GM19463 (cell line): ENCODE data around the gene MPLKIP.
"Not testable (repeated sequence)": the region's sequence is repeated elsewhere in the genome, so short reads cannot be mapped to it uniquely, and the experiment has no call there.

Experiments
- ATAC-seq: cut with Tn5 transposase; IDR thresholded peaks from one replicate; pipeline ENCODE4 v1.9.1; 2021; ENCODE audit warnings: mild to moderate bottlenecking, moderate library complexity; ENCODE audit not compliant: unreplicated experiment

The MPLKIP gene

DNA sequence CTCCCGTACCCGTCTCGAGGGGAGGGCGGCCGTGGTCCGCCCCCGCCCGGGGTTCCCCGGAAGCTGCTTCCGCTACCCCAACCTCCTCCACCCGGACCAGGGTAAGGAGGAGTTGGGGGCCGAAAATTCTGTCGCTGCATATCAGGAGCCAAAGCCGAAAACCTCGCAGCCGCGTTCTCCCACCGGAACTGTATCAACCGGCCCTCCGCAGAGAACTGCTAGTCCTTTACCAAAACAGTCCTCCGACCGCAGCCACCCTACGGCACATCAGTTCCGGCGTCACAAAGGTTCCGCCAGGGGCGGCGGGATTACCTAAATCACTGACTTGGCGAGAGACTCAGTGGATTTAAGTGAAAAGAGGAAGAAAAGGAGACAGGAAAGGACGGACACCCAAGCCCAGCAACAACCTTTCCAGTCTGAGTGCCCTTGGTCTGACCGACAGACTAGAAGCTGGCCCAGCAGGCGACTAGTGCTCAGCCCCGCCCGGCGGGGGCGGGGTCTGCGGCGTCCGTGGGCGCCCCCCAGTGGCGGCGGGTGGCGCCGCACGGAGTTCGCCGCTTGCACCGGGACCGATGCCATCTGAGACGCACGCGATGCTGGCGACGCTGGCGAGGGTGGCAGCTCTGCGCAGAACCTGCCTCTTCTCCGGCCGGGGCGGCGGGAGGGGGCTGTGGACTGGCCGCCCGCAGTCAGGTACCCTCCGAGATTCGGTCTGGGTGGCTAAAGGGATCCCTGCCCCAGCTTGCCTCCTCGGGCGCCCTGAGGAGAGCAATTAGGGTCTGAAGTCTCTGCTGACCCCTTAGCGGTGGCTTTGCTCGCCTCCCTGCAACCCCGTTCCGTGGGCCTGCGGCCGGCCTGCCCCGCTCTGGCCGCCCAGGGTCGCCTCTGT lies at the start of gene MPLKIP, which contains the start of gene SUGCT:
Gene MPLKIP (minus strand): TSS at position 195 of the 889 bp plus-strand sequence. CDS start 55 bp downstream, at position 140.
Gene SUGCT (plus strand): TSS at position 578 of the 889 bp plus-strand sequence.
- peak; percentile 89 for ATAC-seq

- no peak for ATAC-seq
Observed at GRCh38 chr7:40182452-40182851, 48.0 kb upstream of the MPLKIP start.

- no peak for ATAC-seq
Observed at GRCh38 chr7:40177071-40177470, 42.6 kb upstream of the MPLKIP start.

GRCh38 chr7:40175725-40176510 lies 41.5 kb upstream of the MPLKIP start:
- no peak for ATAC-seq

DNA sequence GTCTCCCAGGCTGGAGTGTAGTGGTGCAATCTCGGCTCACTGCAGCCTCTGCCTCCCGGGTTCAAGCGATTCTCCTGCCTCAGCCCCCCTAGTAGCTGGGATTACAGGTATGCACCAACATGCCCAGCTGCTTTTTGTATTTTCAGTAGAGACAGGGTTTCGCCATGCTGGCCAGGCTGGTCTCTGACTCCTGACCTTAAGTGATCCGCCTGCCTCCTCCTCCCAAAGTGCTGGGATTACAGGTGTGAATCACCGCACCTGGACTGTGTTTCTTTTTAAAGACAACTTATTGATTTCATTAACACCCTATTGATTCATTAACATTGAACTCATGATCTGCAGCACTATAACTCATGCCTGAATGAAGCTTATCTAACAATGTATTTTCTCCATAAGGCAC lies 40.8 kb upstream of the MPLKIP start:
- not testable (repeated sequence) for ATAC-seq

DNA sequence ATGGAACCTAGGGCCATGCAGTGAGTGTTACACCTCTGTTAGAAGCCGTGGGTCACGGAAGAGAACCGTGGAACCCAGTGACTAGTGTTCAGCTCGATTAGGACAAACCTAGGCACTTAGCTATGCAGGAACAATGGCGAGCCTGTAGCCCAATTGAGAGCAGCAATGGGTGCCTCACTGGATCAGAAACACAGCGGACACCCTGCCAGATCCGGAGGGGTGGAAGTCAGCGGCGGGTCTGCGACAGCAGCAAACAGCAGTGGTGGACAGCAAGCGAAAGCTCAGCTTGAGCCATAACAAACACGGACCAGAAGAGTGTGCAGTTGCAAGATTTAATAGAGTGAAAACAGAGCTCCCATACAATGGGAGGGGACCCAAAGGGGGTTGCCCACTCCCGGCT lies 38.7 kb upstream of the MPLKIP start:
- ATAC-seq = not testable (repeated sequence)

DNA sequence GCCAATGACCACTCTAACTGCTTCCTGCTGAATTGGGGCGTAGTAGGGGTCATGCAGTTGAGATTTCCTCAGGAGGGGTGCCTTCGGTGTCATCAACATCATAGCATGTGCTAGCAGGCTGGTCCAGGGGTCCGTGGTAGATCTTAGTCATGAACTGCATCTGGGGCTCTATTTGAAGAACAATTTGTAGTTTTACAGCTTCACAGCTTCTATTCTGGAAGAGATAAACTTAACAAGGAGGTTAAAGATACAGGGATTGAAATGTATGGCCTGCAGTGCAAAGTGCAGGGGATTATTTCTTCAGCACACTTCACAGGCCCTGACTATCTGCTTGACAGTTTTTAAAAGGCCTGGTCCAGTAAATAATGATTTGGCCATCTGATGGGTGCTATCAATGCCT lies 33.8 kb upstream of the MPLKIP start:
- ATAC-seq = not testable (repeated sequence)

GRCh38 chr7:40167291-40167690 lies 32.9 kb upstream of the MPLKIP start:
- no peak for ATAC-seq

GRCh38 chr7:40165216-40165615 lies 30.8 kb upstream of the MPLKIP start:
- no peak for ATAC-seq

- no peak for ATAC-seq
Observed at GRCh38 chr7:40162516-40162915, 28.1 kb upstream of the MPLKIP start.

GRCh38 chr7:40156988-40157387 lies 22.6 kb upstream of the MPLKIP start:
- ATAC-seq = no peak

DNA sequence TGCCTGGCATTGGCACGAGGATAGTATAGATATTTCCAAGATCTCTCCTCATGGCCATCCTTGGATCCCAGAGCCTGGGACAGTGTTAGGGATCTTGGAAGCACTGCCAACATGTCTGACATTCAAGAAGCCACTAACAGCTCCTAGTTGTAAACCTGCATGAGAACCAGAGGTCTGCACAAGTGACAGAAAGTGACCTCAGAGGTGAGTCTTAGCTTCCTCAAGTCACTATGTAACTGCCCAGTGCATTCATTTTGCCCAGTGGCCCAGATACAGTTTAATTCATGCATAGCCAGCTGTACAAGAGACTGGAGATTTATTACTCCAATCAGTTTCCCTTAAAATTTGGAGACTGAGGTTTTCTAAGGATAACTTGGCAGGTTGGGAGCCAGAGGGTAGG lies 17.1 kb upstream of the MPLKIP start:
- ATAC-seq = no peak

DNA sequence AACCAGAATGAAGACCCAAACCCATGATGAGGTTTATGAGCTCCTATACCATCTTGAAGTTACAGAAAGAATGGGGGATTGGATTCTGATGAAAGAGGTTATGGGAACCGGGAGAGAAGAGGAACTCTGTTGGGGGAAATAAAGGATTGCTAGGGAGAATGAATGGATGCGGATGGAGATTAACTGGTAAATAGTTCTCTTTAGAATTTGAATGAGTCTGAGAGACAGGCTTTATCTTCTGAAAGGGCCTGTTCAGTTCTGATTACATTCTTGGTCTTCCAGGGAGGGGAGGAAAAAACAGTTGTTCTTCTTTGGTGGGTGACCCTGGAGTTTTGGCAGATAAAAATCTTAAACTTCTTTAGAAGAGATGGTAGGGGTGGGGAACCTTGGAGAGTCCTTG lies 14.2 kb upstream of the MPLKIP start:
- no peak for ATAC-seq

DNA sequence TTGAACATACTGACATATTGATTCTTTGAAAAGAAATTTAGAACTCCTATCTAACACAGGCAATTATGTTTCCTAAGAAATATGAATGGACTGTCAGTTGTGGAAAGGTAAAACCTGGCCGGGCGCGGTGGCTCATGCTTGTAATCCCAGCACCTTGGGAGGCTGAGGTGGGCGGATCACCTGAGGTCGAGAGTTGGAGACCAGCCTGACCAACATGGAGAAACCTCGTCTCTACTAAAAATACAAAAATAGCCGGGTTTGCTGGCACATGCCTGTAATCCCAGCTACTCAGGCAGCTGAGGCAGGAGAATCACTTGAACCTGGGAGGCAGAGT lies 13.8 kb upstream of the MPLKIP start:
- not testable (repeated sequence) for ATAC-seq

DNA sequence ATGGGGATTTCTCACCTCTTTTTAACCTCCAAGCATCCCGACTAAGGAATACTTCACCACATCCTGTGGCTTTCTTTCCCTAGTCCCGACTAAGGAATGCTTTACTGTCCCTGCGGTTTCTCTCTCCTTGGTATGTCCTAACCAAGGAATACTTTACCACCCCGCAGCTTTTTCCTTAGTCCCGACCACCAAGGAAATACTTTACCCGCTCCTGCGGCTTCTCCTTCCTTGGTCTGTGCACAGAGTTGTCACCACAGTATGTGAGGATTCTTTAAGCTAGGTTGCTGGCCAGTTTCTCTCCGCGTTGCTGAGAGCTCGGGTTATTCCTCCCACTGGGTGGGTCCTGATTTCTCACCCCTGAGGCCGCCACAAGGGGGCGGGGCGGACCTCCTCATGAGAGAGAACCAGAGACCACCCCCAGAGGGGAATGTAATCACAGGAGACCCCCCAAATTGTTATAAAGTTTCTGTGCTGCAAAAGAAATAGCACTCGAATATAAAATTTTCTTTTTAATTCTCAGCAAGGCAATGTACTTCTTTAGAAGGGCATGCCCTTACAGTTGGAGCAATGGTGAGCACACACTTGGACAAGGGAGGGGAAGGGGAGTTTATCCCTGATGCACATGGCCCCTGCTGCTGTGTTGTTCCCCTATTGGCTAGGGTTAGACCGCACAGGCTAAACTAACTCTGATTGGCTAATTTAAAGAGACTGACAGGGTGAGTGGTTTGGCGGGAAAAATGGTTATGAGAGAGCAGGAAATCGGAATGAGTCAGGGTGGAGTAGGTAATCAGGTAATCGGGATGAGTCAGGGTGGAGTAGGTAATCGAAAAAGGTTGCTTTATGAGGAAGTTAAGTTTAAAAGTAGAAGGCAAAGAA lies 13.2 kb upstream of the MPLKIP start:
- ATAC-seq = no peak

GRCh38 chr7:40145596-40146130 lies 11.2 kb upstream of the MPLKIP start:
- not testable (repeated sequence) for ATAC-seq

GRCh38 chr7:40141916-40142315 lies 7.5 kb upstream of the MPLKIP start:
- ATAC-seq = not testable (repeated sequence)

GRCh38 chr7:40139891-40140290 lies 5.5 kb upstream of the MPLKIP start:
- not testable (repeated sequence) for ATAC-seq

DNA sequence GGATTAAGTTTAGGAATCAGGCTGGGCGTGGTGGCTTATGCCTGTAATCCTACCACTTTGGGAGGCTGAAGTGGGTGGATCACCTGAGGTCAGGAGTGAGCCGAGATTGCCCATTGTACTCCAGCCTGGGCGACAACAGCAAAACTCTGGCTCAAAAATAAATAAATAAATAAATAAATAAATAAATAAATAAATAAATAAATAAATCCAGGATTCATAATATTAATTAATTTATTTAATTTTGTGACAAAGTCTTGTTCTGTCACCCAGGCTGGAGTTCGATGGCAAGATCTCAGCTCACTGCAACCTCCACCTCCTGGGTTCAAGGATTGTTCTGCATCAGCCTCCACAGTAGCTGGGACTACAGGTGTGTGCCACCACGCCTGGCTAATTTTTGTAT lies 4.6 kb upstream of the MPLKIP start:
- ATAC-seq = no peak

- no peak for ATAC-seq
Observed at GRCh38 chr7:40137563-40137962, 3.1 kb upstream of the MPLKIP start.

- no peak for ATAC-seq
Observed at GRCh38 chr7:40135317-40135610, 842 bp upstream of the MPLKIP start.
